PC-9 (cell line): Measurements from ENCODE around the gene PPIL6.

Source experiments
- EZH2 ChIP-seq: fragments of 200-600 bp; sonication (generic); IDR thresholded peaks from 2 replicates; pipeline ENCODE4 v1.8.0; 2017; ENCODE audit warnings: antibody characterized with exemption, low read depth
- TF ChIP-seq, protein P1 (sequence below): fragments of 200-600 bp; sonication (generic); conservative IDR thresholded peaks from 2 replicates; pipeline ENCODE4 v1.6.1; 2017; ENCODE audit warnings: mixed run types, antibody characterized with exemption, mild to moderate bottlenecking, moderate library complexity

DNA sequence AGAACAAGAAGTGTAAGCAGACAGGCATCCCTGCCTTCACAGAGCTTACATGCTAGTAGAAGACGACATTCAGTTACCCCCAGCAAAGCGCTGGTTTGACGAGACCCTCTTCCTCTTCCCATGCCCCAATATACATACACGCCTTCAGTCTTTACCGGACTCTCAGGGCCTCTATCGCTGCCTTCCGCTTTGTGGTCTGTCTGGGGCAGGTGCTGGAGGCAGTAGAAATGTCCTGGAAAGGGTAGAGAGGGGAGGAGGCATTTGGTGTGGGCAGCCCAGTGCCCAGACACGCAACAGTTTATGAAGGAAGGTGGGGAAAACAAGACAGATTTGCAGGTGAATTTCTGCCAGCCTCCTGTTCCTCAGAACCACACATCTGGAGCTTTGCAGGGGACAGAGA lies 6.1 kb upstream of the PPIL6 start:
- TF ChIP-seq, protein P1, sequence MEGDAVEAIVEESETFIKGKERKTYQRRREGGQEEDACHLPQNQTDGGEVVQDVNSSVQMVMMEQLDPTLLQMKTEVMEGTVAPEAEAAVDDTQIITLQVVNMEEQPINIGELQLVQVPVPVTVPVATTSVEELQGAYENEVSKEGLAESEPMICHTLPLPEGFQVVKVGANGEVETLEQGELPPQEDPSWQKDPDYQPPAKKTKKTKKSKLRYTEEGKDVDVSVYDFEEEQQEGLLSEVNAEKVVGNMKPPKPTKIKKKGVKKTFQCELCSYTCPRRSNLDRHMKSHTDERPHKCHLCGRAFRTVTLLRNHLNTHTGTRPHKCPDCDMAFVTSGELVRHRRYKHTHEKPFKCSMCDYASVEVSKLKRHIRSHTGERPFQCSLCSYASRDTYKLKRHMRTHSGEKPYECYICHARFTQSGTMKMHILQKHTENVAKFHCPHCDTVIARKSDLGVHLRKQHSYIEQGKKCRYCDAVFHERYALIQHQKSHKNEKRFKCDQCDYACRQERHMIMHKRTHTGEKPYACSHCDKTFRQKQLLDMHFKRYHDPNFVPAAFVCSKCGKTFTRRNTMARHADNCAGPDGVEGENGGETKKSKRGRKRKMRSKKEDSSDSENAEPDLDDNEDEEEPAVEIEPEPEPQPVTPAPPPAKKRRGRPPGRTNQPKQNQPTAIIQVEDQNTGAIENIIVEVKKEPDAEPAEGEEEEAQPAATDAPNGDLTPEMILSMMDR: no peak
- TF ChIP-seq EZH2: no peak
